K562 (cell line): ENCODE data around the gene ZNF322. TPM values are rescaled to one million over a fixed set of nuclear protein-coding genes. Genes with fewer than 3 reads are reported as not detected.

ENCODE experiments used
- CCNT2 ChIP-seq: IDR thresholded peaks from 2 replicates; pipeline ENCODE4 v1.6.1; 2011; ENCODE audit warnings: borderline replicate concordance, low read depth, mild to moderate bottlenecking, moderate library complexity, mixed read lengths, low read length; ENCODE audit not compliant: insufficient read length; ENCODE audit errors: extremely low read depth
- JUNB ChIP-seq: fragments of 450-650 bp; formaldehyde crosslinking; conservative IDR thresholded peaks from 2 replicates; pipeline ENCODE4 v1.4.0; 2020; ENCODE audit warnings: mild to moderate bottlenecking
- LCOR ChIP-seq: sonication (generic); formaldehyde crosslinking; IDR thresholded peaks from 2 replicates; pipeline ENCODE4 v1.8.0; 2022; ENCODE audit warnings: mild to moderate bottlenecking, missing genetic modification reagents
- MTA2 ChIP-seq: fragments of 450-650 bp; IDR thresholded peaks from 2 replicates; pipeline ENCODE4 v1.6.1; 2016; ENCODE audit warnings: low read depth
- SMAD2 ChIP-seq: fragments of 150-350 bp; IDR thresholded peaks from 2 replicates; pipeline ENCODE4 v1.6.1; 2014; ENCODE audit warnings: low read depth, mild to moderate bottlenecking, low read length
- ZNF408 ChIP-seq: fragments of 250-450 bp; sonication (Bioruptor Pico); IDR thresholded peaks from 2 replicates; pipeline ENCODE4 v1.4.0; 2020; ENCODE audit warnings: low read depth, mild to moderate bottlenecking, moderate library complexity
- ZNF583 ChIP-seq: fragments of 250-450 bp; sonication (Bioruptor Pico); IDR thresholded peaks from 2 replicates; pipeline ENCODE4 v1.4.0; 2020
- ZNF778 ChIP-seq: fragments of 450-650 bp; formaldehyde crosslinking; IDR thresholded peaks from 2 replicates; pipeline ENCODE4 v1.4.0; 2020; ENCODE audit warnings: mild to moderate bottlenecking, moderate library complexity
- polyA plus RNA-seq, 8 experiments: library from polyadenylated mRNA; depleted of rRNA in 4 of 8; stranded (reverse) in 5 of 8; unstranded in 3 of 8; fragments of >200 nt; fragmentation: Nextera tagmentation in 2 of 8; fragmentation: Illumina TruSeq in 1 of 8; extraction: Ambion mirVana in 2 of 8; extraction: Trizol in 1 of 8; gene quantifications; 2 replicates each; pipeline versions ENCODE4 v1.2.1 to v1.2.3, GENCODE V29; 2011 to 2014; ENCODE audit warnings: inconsistent platforms in 1 of 8, missing spikeins in 1 of 8
- total RNA-seq, 7 experiments: library from RNA; depleted of rRNA in 6 of 7; stranded (reverse); fragments of >200 nt in 6 of 7; fragmentation: Illumina TruSeq in 2 of 7; extraction: Trizol in 2 of 7; gene quantifications; 2 replicates each; pipeline versions ENCODE4 v1.2.1 to v1.2.3, GENCODE V29; 2011 to 2021; ENCODE audit warnings: low replicate concordance in 1 of 7
- TF ChIP-seq, protein P1 (sequence below): fragments of 450-650 bp; IDR thresholded peaks from 2 replicates; pipeline ENCODE4 v1.6.1; 2018; ENCODE audit not compliant: partially characterized antibody
- TF ChIP-seq, protein P2 (sequence below): sonication (generic); formaldehyde crosslinking; IDR thresholded peaks from 2 replicates; pipeline ENCODE4 v1.8.1; 2022; ENCODE audit warnings: missing genetic modification reagents
- TF ChIP-seq, protein P3 (sequence below): sonication (generic); formaldehyde crosslinking; IDR thresholded peaks from 2 replicates; pipeline ENCODE4 v1.8.1; 2022; ENCODE audit warnings: missing genetic modification reagents
- TF ChIP-seq, protein P4 (sequence below), 2 experiments: fragments of 450-650 bp in 1 of 2; sonication (generic) in 1 of 2; formaldehyde crosslinking in 1 of 2; IDR thresholded peaks; 2 replicates each; pipeline versions ENCODE4 v1.7.1 to v1.9.0; 2016 to 2022; ENCODE audit warnings: inconsistent platforms in 1 of 2, mild to moderate bottlenecking in 1 of 2, missing genetic modification reagents in 1 of 2

ZNF322 gene
- total and polyA plus RNA-seq, 9 of the 15 experiments (the other 6 are each of a cell fraction or from before 2014, with no cell fraction given), result 4.7 to 31.2 (median 18.7) TPM

DNA sequence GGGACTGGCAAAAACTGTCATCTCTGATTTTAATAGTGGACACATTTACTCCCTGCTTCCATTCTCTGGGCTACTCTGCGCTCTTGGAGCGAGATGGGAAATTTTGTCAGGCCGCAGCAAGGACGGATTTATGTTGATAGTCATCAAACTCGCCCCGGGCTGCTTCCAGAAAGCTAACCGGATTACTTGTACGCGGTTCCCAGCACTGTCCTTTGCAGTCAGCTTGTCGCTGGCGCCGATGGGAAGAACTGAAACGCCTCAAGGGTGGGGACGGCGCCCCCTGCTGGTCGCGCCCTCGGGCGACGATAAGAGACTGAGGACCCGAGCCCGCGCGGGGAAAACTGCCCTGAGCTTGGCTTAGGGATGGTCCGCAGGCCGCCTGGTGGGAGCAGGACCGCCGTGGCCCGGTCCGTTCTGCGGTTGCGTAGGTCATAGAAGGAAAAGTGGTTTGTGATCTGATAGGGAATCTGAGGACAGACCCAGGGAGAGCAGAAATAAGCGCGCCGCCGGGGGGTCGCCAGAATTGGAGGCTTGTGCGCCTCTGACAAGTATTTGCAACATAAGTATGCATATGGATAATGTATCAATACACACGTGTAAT, 63.8 kb downstream of the ZNF322 start (continued):
- TF ChIP-seq ZNF778 (CRISPR knock-in tag), result no peak
- TF ChIP-seq ZNF408 (CRISPR knock-in tag), result no peak
- TF ChIP-seq ZNF583, result 0 out of 2 replicates have a peak, but pooled peaks have one; percentile 39
- peak; percentile 86 for TF ChIP-seq LCOR (CRISPR knock-in tag)
- no peak for TF ChIP-seq MTA2
- TF ChIP-seq, protein P1, sequence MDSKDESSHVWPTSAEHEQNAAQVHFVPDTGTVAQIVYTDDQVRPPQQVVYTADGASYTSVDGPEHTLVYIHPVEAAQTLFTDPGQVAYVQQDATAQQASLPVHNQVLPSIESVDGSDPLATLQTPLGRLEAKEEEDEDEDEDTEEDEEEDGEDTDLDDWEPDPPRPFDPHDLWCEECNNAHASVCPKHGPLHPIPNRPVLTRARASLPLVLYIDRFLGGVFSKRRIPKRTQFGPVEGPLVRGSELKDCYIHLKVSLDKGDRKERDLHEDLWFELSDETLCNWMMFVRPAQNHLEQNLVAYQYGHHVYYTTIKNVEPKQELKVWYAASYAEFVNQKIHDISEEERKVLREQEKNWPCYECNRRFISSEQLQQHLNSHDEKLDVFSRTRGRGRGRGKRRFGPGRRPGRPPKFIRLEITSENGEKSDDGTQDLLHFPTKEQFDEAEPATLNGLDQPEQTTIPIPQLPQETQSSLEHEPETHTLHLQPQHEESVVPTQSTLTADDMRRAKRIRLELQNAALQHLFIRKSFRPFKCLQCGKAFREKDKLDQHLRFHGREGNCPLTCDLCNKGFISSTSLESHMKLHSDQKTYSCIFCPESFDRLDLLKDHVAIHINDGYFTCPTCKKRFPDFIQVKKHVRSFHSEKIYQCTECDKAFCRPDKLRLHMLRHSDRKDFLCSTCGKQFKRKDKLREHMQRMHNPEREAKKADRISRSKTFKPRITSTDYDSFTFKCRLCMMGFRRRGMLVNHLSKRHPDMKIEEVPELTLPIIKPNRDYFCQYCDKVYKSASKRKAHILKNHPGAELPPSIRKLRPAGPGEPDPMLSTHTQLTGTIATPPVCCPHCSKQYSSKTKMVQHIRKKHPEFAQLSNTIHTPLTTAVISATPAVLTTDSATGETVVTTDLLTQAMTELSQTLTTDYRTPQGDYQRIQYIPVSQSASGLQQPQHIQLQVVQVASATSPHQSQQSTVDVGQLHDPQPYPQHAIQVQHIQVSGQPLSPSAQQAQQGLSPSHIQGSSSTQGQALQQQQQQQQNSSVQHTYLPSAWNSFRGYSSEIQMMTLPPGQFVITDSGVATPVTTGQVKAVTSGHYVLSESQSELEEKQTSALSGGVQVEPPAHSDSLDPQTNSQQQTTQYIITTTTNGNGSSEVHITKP, result peak; percentile 75
- TF ChIP-seq, protein P2, sequence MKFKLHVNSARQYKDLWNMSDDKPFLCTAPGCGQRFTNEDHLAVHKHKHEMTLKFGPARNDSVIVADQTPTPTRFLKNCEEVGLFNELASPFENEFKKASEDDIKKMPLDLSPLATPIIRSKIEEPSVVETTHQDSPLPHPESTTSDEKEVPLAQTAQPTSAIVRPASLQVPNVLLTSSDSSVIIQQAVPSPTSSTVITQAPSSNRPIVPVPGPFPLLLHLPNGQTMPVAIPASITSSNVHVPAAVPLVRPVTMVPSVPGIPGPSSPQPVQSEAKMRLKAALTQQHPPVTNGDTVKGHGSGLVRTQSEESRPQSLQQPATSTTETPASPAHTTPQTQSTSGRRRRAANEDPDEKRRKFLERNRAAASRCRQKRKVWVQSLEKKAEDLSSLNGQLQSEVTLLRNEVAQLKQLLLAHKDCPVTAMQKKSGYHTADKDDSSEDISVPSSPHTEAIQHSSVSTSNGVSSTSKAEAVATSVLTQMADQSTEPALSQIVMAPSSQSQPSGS (CRISPR knock-in tag), result no peak
- TF ChIP-seq, protein P3, sequence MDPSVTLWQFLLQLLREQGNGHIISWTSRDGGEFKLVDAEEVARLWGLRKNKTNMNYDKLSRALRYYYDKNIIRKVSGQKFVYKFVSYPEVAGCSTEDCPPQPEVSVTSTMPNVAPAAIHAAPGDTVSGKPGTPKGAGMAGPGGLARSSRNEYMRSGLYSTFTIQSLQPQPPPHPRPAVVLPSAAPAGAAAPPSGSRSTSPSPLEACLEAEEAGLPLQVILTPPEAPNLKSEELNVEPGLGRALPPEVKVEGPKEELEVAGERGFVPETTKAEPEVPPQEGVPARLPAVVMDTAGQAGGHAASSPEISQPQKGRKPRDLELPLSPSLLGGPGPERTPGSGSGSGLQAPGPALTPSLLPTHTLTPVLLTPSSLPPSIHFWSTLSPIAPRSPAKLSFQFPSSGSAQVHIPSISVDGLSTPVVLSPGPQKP, result no peak
- TF ChIP-seq, protein P4, sequence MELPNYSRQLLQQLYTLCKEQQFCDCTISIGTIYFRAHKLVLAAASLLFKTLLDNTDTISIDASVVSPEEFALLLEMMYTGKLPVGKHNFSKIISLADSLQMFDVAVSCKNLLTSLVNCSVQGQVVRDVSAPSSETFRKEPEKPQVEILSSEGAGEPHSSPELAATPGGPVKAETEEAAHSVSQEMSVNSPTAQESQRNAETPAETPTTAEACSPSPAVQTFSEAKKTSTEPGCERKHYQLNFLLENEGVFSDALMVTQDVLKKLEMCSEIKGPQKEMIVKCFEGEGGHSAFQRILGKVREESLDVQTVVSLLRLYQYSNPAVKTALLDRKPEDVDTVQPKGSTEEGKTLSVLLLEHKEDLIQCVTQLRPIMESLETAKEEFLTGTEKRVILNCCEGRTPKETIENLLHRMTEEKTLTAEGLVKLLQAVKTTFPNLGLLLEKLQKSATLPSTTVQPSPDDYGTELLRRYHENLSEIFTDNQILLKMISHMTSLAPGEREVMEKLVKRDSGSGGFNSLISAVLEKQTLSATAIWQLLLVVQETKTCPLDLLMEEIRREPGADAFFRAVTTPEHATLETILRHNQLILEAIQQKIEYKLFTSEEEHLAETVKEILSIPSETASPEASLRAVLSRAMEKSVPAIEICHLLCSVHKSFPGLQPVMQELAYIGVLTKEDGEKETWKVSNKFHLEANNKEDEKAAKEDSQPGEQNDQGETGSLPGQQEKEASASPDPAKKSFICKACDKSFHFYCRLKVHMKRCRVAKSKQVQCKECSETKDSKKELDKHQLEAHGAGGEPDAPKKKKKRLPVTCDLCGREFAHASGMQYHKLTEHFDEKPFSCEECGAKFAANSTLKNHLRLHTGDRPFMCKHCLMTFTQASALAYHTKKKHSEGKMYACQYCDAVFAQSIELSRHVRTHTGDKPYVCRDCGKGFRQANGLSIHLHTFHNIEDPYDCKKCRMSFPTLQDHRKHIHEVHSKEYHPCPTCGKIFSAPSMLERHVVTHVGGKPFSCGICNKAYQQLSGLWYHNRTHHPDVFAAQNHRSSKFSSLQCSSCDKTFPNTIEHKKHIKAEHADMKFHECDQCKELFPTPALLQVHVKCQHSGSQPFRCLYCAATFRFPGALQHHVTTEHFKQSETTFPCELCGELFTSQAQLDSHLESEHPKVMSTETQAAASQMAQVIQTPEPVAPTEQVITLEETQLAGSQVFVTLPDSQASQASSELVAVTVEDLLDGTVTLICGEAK (IDR thresholded peaks at IDR 0.05), result 0 out of 2 replicates have a peak, but pooled peaks have one; percentile 11
- TF ChIP-seq, protein P4 (CRISPR knock-in tag; IDR thresholded peaks at IDR 0.05), result no peak
- TF ChIP-seq JUNB, result no peak
- no peak for TF ChIP-seq SMAD2
- TF ChIP-seq CCNT2, result peak; percentile 76
